Chondrocyte (in vitro differentiated cells): Measurements from ENCODE around the gene DDN. TPM values are rescaled to one million over a fixed set of nuclear protein-coding genes. Genes with fewer than 3 reads are reported as not detected.
A peak's percentile ranks its signal among the peaks of the same experiment; 100 is the strongest.

Source experiments
- DNase-seq: peaks from one replicate; pipeline ENCODE4 v3.0.0; 2021; ENCODE audit warnings: mixed read lengths, low spot score
- H3K27ac Mint-ChIP-seq: one replicate; pipeline ENCODE4 v1.8.0; 2021; ENCODE audit warnings: mild to moderate bottlenecking, moderate library complexity, mixed read lengths; ENCODE audit not compliant: unreplicated experiment
- H3K27me3 Mint-ChIP-seq: 2 replicates; pipeline ENCODE4 v1.8.0; 2021; ENCODE audit warnings: low read depth, mixed read lengths
- H3K36me3 Mint-ChIP-seq: 2 replicates; pipeline ENCODE4 v1.8.0; 2021; ENCODE audit warnings: low read depth, mixed read lengths
- H3K4me1 Mint-ChIP-seq: 2 replicates; pipeline ENCODE4 v1.8.0; 2021; ENCODE audit warnings: low read depth, mild to moderate bottlenecking, mixed read lengths
- H3K4me3 Mint-ChIP-seq: one replicate; pipeline ENCODE4 v1.8.0; 2021; ENCODE audit warnings: mild to moderate bottlenecking, moderate library complexity, mixed read lengths; ENCODE audit not compliant: unreplicated experiment
- H3K9me3 Mint-ChIP-seq: 2 replicates; pipeline ENCODE4 v1.8.0; 2021; ENCODE audit warnings: low read depth, mixed read lengths
- CTCF ChIP-seq: fragments of 200-600 bp; sonication (generic); IDR thresholded peaks from 2 replicates; pipeline ENCODE4 v1.5.0; 2021; ENCODE audit warnings: antibody characterized with exemption, mild to moderate bottlenecking, moderate library complexity
- total RNA-seq: library from RNA; stranded (reverse); gene quantifications from 3 replicates; pipeline ENCODE4 v1.2.1, GENCODE V29; 2021

Gene DDN
- total RNA-seq, 1 donor from 2014 or later: 0.72 TPM

GRCh38 chr12:48996794-48997718 is 2.1 kb downstream of the DDN start:
- peaks cover 6% of the 10 kb centered on the region for H3K27me3 Mint-ChIP-seq
- H3K4me3 Mint-ChIP-seq: no peak overlapping the region
- H3K27ac Mint-ChIP-seq: no peak overlapping the region
- peaks cover 6% of the 10 kb centered on the region for H3K36me3 Mint-ChIP-seq
- peaks cover 29% of the 10 kb centered on the region for H3K4me1 Mint-ChIP-seq
- peak; percentile 87 for TF ChIP-seq CTCF
- peak; percentile 94 for DNase-seq
- H3K9me3 Mint-ChIP-seq: no peaks in the 10 kb centered on the region

GRCh38 chr12:48995086-48995879 is 3.9 kb downstream of the DDN start:
- H3K27me3 Mint-ChIP-seq: peaks cover 6% of the 10 kb centered on the region
- H3K4me3 Mint-ChIP-seq: peak overlapping the region; percentile 57
- H3K36me3 Mint-ChIP-seq: no peaks in the 10 kb centered on the region
- peaks cover 23% of the 10 kb centered on the region for H3K4me1 Mint-ChIP-seq
- TF ChIP-seq CTCF: peak; percentile 86
- no peaks in the 10 kb centered on the region for H3K9me3 Mint-ChIP-seq
- DNase-seq: peak; percentile 96
- H3K27ac Mint-ChIP-seq: no peak overlapping the region

GRCh38 chr12:48994224-48995085 is 4.7 kb downstream of the DDN start:
- no peak overlapping the region for H3K27ac Mint-ChIP-seq
- no peak for DNase-seq
- peaks cover 9% of the 10 kb centered on the region for H3K27me3 Mint-ChIP-seq
- no peaks in the 10 kb centered on the region for H3K9me3 Mint-ChIP-seq
- no peak for TF ChIP-seq CTCF
- no peak overlapping the region for H3K4me3 Mint-ChIP-seq
- H3K4me1 Mint-ChIP-seq: peaks cover 14% of the 10 kb centered on the region
- no peaks in the 10 kb centered on the region for H3K36me3 Mint-ChIP-seq

- Mint-ChIP-seq H3K27me3 (peaks cover 15% of the 10 kb centered on the region), H3K4me1 (peaks cover 10% of the 10 kb centered on the region), H3K36me3 (no peaks in the 10 kb centered on the region)
Observed at GRCh38 chr12:48993787-48994186, 5.4 kb downstream of the DDN start.

More at GRCh38 chr12:48993787-48994186, 5.4 kb downstream of the DDN start:
- no peak overlapping the region for H3K27ac Mint-ChIP-seq
- no peaks in the 10 kb centered on the region for H3K9me3 Mint-ChIP-seq
- no peak overlapping the region for H3K4me3 Mint-ChIP-seq
- TF ChIP-seq CTCF: no peak
- no peak for DNase-seq
